Left ventricle myocardium inferior (tissue), 1 donor: Measurements from ENCODE around the gene CADPS. TPM values are rescaled to one million over a fixed set of nuclear protein-coding genes. Genes with fewer than 3 reads are reported as not detected.

Experiments
- DNase-seq: peaks from one replicate; pipeline ENCODE4 v3.0.0-alpha.2; 2020
- H3K27ac ChIP-seq: fragments of 200-600 bp; replicated peaks from 2 replicates; pipeline ENCODE4 v1.8.0; 2021
- H3K27me3 ChIP-seq: fragments of 200-600 bp; 2 replicates; pipeline ENCODE4 v1.8.0; 2021; ENCODE audit warnings: low read depth
- H3K36me3 ChIP-seq: fragments of 200-600 bp; 2 replicates; pipeline ENCODE4 v1.8.0; 2021
- H3K4me1 ChIP-seq: fragments of 200-600 bp; 2 replicates; pipeline ENCODE4 v1.8.0; 2021
- H3K4me3 ChIP-seq: fragments of 200-600 bp; 2 replicates; pipeline ENCODE4 v1.8.0; 2021; ENCODE audit warnings: mild to moderate bottlenecking, moderate library complexity
- H3K9me3 ChIP-seq: fragments of 200-600 bp; replicated peaks from 2 replicates; pipeline ENCODE4 v1.8.0; 2021
- intact Hi-C: fragments of 100-400 bp; cut with micrococcal nuclease; formaldehyde crosslinking; loops from one replicate; pipeline ENCODE4 v1.11.0; 2022
- total RNA-seq: library from RNA; stranded (reverse); fragmentation: NEBNext Ultra II Directional; extraction: Animal tissue kit (Norgen Biotek cat#: 25700); gene quantifications from one replicate; pipeline ENCODE4 v1.2.1, GENCODE V29; 2021
- TF ChIP-seq, protein P1 (sequence below): fragments of 200-600 bp; IDR thresholded peaks from 2 replicates; pipeline ENCODE4 v1.8.0; 2021; ENCODE audit warnings: antibody characterized with exemption, mild to moderate bottlenecking, borderline replicate concordance
- donor health status: DM: no; HTN: yes; CAD: no; lungs with severe emphysema.

CADPS gene
- total RNA-seq, 1 donor from 2014 or later: 25.0 TPM

DNA sequence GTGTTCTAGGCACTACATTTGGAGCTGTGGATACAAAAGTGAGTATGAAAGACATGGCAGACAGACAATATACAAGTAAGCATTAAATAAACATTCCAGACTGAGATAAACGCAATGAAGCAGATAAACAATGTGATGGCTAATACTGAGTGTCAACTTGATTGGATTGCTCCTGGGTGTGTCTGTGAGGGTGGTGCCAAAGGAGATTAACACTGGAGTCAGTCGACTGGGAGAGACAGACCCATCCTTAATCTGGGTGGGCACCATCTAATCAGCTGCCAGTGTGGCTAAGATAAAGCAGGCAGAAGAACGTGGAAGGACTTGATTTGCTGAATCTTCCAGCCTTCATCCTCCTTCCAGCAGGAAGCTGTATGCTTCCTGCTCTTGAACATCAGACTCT lies 77.2 kb downstream of the CADPS start:
- H3K4me1 ChIP-seq: no peaks in the 10 kb centered on the region
- TF ChIP-seq, protein P1, sequence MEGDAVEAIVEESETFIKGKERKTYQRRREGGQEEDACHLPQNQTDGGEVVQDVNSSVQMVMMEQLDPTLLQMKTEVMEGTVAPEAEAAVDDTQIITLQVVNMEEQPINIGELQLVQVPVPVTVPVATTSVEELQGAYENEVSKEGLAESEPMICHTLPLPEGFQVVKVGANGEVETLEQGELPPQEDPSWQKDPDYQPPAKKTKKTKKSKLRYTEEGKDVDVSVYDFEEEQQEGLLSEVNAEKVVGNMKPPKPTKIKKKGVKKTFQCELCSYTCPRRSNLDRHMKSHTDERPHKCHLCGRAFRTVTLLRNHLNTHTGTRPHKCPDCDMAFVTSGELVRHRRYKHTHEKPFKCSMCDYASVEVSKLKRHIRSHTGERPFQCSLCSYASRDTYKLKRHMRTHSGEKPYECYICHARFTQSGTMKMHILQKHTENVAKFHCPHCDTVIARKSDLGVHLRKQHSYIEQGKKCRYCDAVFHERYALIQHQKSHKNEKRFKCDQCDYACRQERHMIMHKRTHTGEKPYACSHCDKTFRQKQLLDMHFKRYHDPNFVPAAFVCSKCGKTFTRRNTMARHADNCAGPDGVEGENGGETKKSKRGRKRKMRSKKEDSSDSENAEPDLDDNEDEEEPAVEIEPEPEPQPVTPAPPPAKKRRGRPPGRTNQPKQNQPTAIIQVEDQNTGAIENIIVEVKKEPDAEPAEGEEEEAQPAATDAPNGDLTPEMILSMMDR: no peak
- intact Hi-C loops: no loop called here
- H3K4me3 ChIP-seq: no peak overlapping the region
- no peak overlapping the region for H3K27ac ChIP-seq
- no peak for DNase-seq
- H3K27me3 ChIP-seq: no peaks in the 10 kb centered on the region
- H3K36me3 ChIP-seq: no peaks in the 10 kb centered on the region
- no peaks in the 10 kb centered on the region for H3K9me3 ChIP-seq

DNA sequence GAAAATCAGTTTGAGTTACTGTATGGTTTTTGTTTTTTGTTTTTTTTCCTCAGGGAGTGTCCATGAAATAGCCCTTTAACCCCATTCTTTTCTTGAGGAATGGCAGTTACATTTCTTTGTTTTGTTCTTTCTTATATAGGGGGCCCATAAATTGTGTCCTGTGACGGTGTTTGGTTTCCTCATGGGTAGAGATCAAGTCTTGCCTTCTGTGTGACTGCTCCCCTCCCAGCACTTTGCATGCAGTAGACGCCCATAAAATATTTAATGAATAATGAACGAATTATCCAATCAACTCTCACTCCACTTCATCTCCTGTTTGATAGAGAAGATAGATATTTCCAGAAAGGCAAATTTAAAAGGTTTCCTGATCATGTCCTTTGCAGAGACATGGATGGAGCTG lies 78.1 kb downstream of the CADPS start:
- no peaks in the 10 kb centered on the region for H3K27me3 ChIP-seq
- no peaks in the 10 kb centered on the region for H3K36me3 ChIP-seq
- intact Hi-C loops: no loop called here
- H3K27ac ChIP-seq: no peak overlapping the region
- H3K9me3 ChIP-seq: no peaks in the 10 kb centered on the region
- TF ChIP-seq, protein P1: no peak
- H3K4me3 ChIP-seq: no peak overlapping the region
- no peak for DNase-seq
- no peaks in the 10 kb centered on the region for H3K4me1 ChIP-seq

DNA sequence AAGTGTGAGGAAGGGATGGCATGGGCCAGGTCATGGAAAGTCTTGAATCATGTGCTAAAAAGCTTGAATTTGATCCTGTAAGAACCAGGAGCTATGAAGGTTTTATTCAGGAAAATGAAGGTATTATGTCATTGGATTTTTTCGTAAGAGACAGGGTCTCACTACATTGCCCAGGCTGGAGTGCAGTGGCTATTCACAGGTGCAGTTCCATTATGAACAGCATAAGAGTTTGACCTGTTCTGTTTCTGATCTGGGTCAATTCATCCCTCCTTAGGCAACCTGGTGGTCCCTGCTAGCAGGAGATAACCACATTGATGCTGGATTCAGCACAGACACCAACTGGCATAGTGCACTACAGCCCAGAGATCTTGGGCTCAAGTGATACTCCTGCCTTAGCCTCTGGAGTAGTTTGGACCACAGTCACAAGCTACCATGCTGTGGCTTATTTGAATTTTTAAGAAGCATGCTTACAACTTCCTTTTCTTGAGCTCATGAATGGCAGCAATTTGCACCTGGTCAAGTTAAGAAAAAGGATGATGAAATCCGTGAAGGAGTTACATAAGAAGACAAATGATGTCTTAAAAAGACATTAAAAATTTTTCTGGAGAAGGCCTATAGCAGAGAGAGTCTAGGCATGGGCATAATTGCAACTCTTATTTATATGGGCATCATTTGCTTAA lies 79.1 kb downstream of the CADPS start:
- Histone ChIP-seq H3K27me3 (no peaks in the 10 kb centered on the region), H3K27ac (no peak overlapping the region), H3K9me3 (no peaks in the 10 kb centered on the region), H3K4me3 (no peak overlapping the region), H3K4me1 (no peaks in the 10 kb centered on the region), H3K36me3 (no peaks in the 10 kb centered on the region)
- TF ChIP-seq, protein P1: no peak
- intact Hi-C loops: no loop called here
- DNase-seq: no peak

DNA sequence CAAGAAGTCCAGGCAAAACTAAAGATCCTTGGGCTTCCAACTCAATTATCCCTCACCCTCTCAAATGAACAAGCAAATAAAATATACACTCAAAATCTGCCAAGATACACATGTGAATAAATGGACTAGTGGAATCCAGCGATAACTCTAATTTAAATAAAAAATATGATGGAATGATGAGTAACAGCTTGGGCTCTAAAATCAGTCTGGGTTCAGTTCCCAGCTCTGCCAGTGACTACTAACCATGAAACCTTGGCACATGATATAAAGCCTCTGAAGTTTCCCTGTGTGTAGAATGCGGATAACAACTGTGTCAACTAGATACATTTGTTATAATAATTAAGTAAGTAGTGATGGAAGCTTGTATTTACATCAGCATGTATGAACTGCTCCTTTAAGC lies 81.3 kb downstream of the CADPS start:
- TF ChIP-seq, protein P1: no peak

DNA sequence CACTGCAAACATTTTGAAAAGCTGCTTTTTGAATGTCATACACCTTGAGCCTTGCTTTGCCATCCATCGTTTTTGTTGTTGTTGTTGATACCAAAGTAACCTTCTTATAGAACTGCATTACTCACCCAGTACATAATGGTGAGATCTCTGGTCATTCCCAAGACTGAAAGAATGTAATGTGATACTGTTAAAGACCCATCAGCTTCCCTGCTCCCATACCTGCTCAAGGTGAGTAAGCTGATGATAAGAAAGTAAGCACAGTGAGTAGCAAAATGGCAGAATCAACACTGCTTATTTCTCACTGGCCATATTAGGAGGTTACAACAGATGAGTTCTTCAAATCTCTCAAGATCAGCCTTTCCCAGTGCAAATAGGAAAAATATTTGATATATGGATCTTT lies 89.8 kb downstream of the CADPS start:
- no peak overlapping the region for H3K27ac ChIP-seq

More for the DNA sequence above, 81.3 kb downstream of the CADPS start:
- DNase-seq: no peak
- Histone ChIP-seq H3K27me3 (no peaks in the 10 kb centered on the region), H3K9me3 (no peaks in the 10 kb centered on the region), H3K27ac (no peak overlapping the region), H3K36me3 (no peaks in the 10 kb centered on the region), H3K4me1 (no peaks in the 10 kb centered on the region), H3K4me3 (no peak overlapping the region)
- intact Hi-C loops: no loop called here

More for the DNA sequence above, 89.8 kb downstream of the CADPS start:
- TF ChIP-seq, protein P1: no peak
- Histone ChIP-seq H3K36me3 (no peaks in the 10 kb centered on the region), H3K4me1 (no peaks in the 10 kb centered on the region), H3K9me3 (no peaks in the 10 kb centered on the region), H3K27me3 (no peaks in the 10 kb centered on the region), H3K4me3 (no peak overlapping the region)
- DNase-seq: no peak
- intact Hi-C loops: no loop called here
